NOMO-1 treated with dmso at 0.1 percent for 144 hours (cell line): ENCODE measurements around the gene TBX4.
"Not testable (repeated sequence)": the region's sequence is repeated elsewhere in the genome, so short reads cannot be mapped to it uniquely, and the experiment has no call there.

Experiments used
- DNase-seq: peaks from one replicate; lab custom pipeline; 2025; ENCODE audit not compliant: unreplicated experiment; lab: John Stamatoyannopoulos, UW

TBX4 gene

GRCh38 chr17:61496174-61496956, 44.1 kb downstream of the TBX4 start:
- no peak for DNase-seq

- DNase-seq: no peak
Measured at GRCh38 chr17:61496957-61497653, 44.9 kb downstream of the TBX4 start.

GRCh38 chr17:61498042-61498994, 46.1 kb downstream of the TBX4 start:
- no peak for DNase-seq

GRCh38 chr17:61499632-61500031, 47.4 kb downstream of the TBX4 start:
- no peak for DNase-seq

- DNase-seq: no peak
Measured at GRCh38 chr17:61500287-61500686, 48.1 kb downstream of the TBX4 start.

GRCh38 chr17:61502292-61502691, 50.1 kb downstream of the TBX4 start:
- DNase-seq: no peak

- DNase-seq: no peak
Measured at GRCh38 chr17:61503961-61504360, 51.7 kb downstream of the TBX4 start.

- DNase-seq: no peak
Measured at GRCh38 chr17:61504697-61505096, 52.5 kb downstream of the TBX4 start.

GRCh38 chr17:61505846-61506627, 53.8 kb downstream of the TBX4 start:
- no peak for DNase-seq

GRCh38 chr17:61507383-61508066, 55.3 kb downstream of the TBX4 start:
- DNase-seq: no peak

- no peak for DNase-seq
Measured at GRCh38 chr17:61508912-61509311, 56.7 kb downstream of the TBX4 start.

GRCh38 chr17:61509454-61509853, 57.2 kb downstream of the TBX4 start:
- DNase-seq: not testable (repeated sequence)

GRCh38 chr17:61510237-61510636, 58.0 kb downstream of the TBX4 start:
- no peak for DNase-seq

GRCh38 chr17:61510991-61511390, 58.8 kb downstream of the TBX4 start:
- DNase-seq: no peak

- no peak for DNase-seq
Measured at GRCh38 chr17:61511480-61512182, 59.4 kb downstream of the TBX4 start.

- DNase-seq: no peak
Measured at GRCh38 chr17:61514491-61514890, 62.3 kb downstream of the TBX4 start.

- DNase-seq: no peak
Measured at GRCh38 chr17:61517265-61517664, 65.0 kb downstream of the TBX4 start.

GRCh38 chr17:61517843-61518606, 65.8 kb downstream of the TBX4 start:
- DNase-seq: no peak

- no peak for DNase-seq
Measured at GRCh38 chr17:61519139-61519538, 66.9 kb downstream of the TBX4 start.
